A673 (cell line): ENCODE measurements around the gene SGCD.

Experiments used
- EZH2 ChIP-seq: fragments of 200-600 bp; sonication (generic); IDR thresholded peaks from 2 replicates; pipeline ENCODE4 v1.6.1; 2017; ENCODE audit warnings: borderline replicate concordance, low read depth, mild to moderate bottlenecking, mixed read lengths, antibody characterized with exemption, low read length; ENCODE audit not compliant: poor library complexity, severe bottlenecking
- TF ChIP-seq, protein P1 (sequence below): fragments of 300-800, 200-600 bp; sonication (generic); conservative IDR thresholded peaks from 2 replicates; pipeline ENCODE4 v1.5.1; 2017; ENCODE audit warnings: low read depth, mild to moderate bottlenecking, antibody characterized with exemption, low read length, moderate library complexity, mixed read lengths

DNA sequence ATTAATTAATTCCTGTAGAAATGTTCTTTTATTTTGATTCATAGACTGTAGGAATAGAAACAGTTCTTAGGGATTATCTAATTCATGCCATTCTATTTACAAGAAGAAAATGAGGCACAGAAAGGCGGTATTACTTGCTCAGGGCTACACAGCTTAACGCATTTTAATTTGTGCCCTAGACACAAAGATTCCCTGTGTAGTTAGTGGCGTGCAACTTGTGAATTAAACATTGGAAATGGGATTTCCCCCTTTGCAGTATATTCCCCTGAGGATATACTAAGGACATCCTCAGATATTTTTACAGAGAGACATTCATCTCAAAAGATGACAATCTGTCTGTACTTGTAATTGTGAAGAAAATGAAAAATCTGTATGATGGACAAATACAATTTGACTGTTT lies 108.1 kb downstream of the SGCD start:
- TF ChIP-seq, protein P1, sequence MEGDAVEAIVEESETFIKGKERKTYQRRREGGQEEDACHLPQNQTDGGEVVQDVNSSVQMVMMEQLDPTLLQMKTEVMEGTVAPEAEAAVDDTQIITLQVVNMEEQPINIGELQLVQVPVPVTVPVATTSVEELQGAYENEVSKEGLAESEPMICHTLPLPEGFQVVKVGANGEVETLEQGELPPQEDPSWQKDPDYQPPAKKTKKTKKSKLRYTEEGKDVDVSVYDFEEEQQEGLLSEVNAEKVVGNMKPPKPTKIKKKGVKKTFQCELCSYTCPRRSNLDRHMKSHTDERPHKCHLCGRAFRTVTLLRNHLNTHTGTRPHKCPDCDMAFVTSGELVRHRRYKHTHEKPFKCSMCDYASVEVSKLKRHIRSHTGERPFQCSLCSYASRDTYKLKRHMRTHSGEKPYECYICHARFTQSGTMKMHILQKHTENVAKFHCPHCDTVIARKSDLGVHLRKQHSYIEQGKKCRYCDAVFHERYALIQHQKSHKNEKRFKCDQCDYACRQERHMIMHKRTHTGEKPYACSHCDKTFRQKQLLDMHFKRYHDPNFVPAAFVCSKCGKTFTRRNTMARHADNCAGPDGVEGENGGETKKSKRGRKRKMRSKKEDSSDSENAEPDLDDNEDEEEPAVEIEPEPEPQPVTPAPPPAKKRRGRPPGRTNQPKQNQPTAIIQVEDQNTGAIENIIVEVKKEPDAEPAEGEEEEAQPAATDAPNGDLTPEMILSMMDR: no peak
- no peak for TF ChIP-seq EZH2
